H1 (cell line): Measurements from ENCODE around the gene KRT83. TPM values are rescaled to one million over a fixed set of nuclear protein-coding genes. Genes with fewer than 3 reads are reported as not detected.

Experiments
- CTCF ChIA-PET: fragments of 300-600 bp; sonication (Branson Sonifier 250); formaldehyde crosslinking; loops from one replicate; lab custom pipeline; 2021; ENCODE audit not compliant: partially characterized antibody; lab: Charles Lee
- POLR2A ChIA-PET: fragments of 300-600 bp; sonication (Branson Sonifier 250); formaldehyde crosslinking; loops from one replicate; lab custom pipeline; 2021; ENCODE audit warnings: inconsistent platforms; ENCODE audit not compliant: partially characterized antibody; lab: Charles Lee
- DNase-seq, 2 experiments: peaks; one replicate each; pipeline versions ENCODE4 v3.0.0 to v3.0.0-alpha.2; 2010 to 2022; ENCODE audit warnings: low spot score in 2 of 2, low read depth in 1 of 2, mixed read lengths in 1 of 2
- FAIRE-seq: peaks from 2 replicates; lab custom pipeline; 2011; peaks lifted over from hg19 to GRCh38; lab: Jason Lieb, UNC
- H2AFZ ChIP-seq: 2 replicates; pipeline ENCODE4 v1.8.1; 2012; ENCODE audit warnings: low read length, inconsistent platforms
- H2AK5ac ChIP-seq: 2 replicates; pipeline ENCODE4 v1.6.1; 2013; ENCODE audit warnings: low read depth, low read length
- H2BK120ac ChIP-seq: replicated peaks from 2 replicates; pipeline ENCODE3; 2013; ENCODE audit warnings: low read depth, low read length, inconsistent platforms
- H2BK12ac ChIP-seq: 2 replicates; pipeline ENCODE4 v1.6.1; 2013; ENCODE audit warnings: low read depth, low read length
- H2BK15ac ChIP-seq: 2 replicates; pipeline ENCODE4 v1.6.1; 2013; ENCODE audit warnings: low read length
- H2BK20ac ChIP-seq: 2 replicates; pipeline ENCODE4 v1.6.1; 2013; ENCODE audit warnings: low read length
- H2BK5ac ChIP-seq: 2 replicates; pipeline ENCODE4 v1.6.1; 2013; ENCODE audit warnings: low read depth, low read length
- H3K14ac ChIP-seq: 2 replicates; pipeline ENCODE4 v1.6.1; 2013; ENCODE audit warnings: inconsistent platforms; ENCODE audit not compliant: insufficient read length
- H3K18ac ChIP-seq: 2 replicates; pipeline ENCODE4 v1.6.1; 2013; ENCODE audit warnings: low read length; ENCODE audit errors: extremely low read depth
- H3K23ac ChIP-seq: 2 replicates; pipeline ENCODE4 v1.6.1; 2013; ENCODE audit warnings: inconsistent platforms; ENCODE audit not compliant: insufficient read length
- H3K23me2 ChIP-seq: 2 replicates; pipeline ENCODE4 v1.6.1; 2013; ENCODE audit warnings: low read depth, low read length
- H3K27ac ChIP-seq: 2 replicates; pipeline ENCODE4 v1.6.1; 2011; ENCODE audit warnings: low read depth, low read length, inconsistent platforms
- H3K27me3 ChIP-seq, 4 experiments: replicated peaks in 1 of 4; 1 replicate in 1 of 4; 2 replicates in 3 of 4; pipeline versions ENCODE4 v1.6.1 to v1.8.1; 2011 to 2013; ENCODE audit warnings: low read length in 3 of 4, mild to moderate bottlenecking in 3 of 4, inconsistent platforms in 2 of 4, mixed read lengths in 2 of 4, moderate library complexity in 1 of 4; ENCODE audit not compliant: control insufficient read depth in 3 of 4, insufficient read depth in 3 of 4; ENCODE audit errors: extremely low read depth in 1 of 4
- H3K36me3 ChIP-seq, 4 experiments: 2 replicates each; pipeline versions ENCODE4 v1.6.1 to v1.8.1; 2011 to 2013; ENCODE audit warnings: mild to moderate bottlenecking in 4 of 4, low read length in 3 of 4, moderate library complexity in 2 of 4, control low read depth in 1 of 4, inconsistent platforms in 1 of 4; ENCODE audit not compliant: insufficient read depth in 4 of 4, control insufficient read depth in 2 of 4
- H3K4ac ChIP-seq: replicated peaks from 2 replicates; pipeline ENCODE3; 2013; ENCODE audit warnings: low read length, low read depth, mixed read lengths, inconsistent platforms; ENCODE audit not compliant: insufficient read length
- H3K4me1 ChIP-seq, 4 experiments: replicated peaks in 1 of 4; 1 replicate in 1 of 4; 2 replicates in 3 of 4; pipeline versions ENCODE4 v1.6.1 to v1.8.1; 2011 to 2013; ENCODE audit warnings: low read length in 3 of 4, inconsistent platforms in 2 of 4, mixed read lengths in 1 of 4; ENCODE audit not compliant: insufficient read depth in 4 of 4, control insufficient read depth in 3 of 4
- H3K4me2 ChIP-seq, 2 experiments: 2 replicates each; pipeline versions ENCODE4 v1.6.1 to v1.8.1; 2011 to 2013; ENCODE audit warnings: low read depth in 2 of 2, low read length in 2 of 2, control low read depth in 1 of 2, inconsistent platforms in 1 of 2, mild to moderate bottlenecking in 1 of 2; ENCODE audit not compliant: insufficient read depth in 1 of 2
- H3K4me3 ChIP-seq, 4 experiments: fragments of 200-600, 300-600 bp in 1 of 4; sonication (generic), shearing (Covaris generic), sonication (Bioruptor Twin) in 1 of 4; 2 replicates each; pipeline versions ENCODE4 v1.5.1 to v1.8.1; 2011 to 2016; ENCODE audit warnings: low read length in 4 of 4, low read depth in 3 of 4, control low read depth in 2 of 4, inconsistent platforms in 2 of 4, mild to moderate bottlenecking in 2 of 4, mixed read lengths in 1 of 4, moderate library complexity in 1 of 4; ENCODE audit not compliant: insufficient read depth in 2 of 4; ENCODE audit errors: extremely low read depth in 1 of 4
- H3K56ac ChIP-seq: replicated peaks from 2 replicates; pipeline ENCODE3; 2013; ENCODE audit warnings: low read depth, mild to moderate bottlenecking, mixed read lengths, low read length, inconsistent platforms; ENCODE audit not compliant: insufficient read length
- H3K79me1 ChIP-seq: 2 replicates; pipeline ENCODE4 v1.6.1; 2013; ENCODE audit warnings: low read depth, low read length, control low read depth
- H3K79me2 ChIP-seq, 2 experiments: 2 replicates each; pipeline versions ENCODE4 v1.6.1 to v1.8.1; 2012 to 2013; ENCODE audit warnings: low read length in 2 of 2, mild to moderate bottlenecking in 2 of 2, inconsistent platforms in 1 of 2; ENCODE audit not compliant: insufficient read depth in 2 of 2, control insufficient read depth in 1 of 2
- H3K9ac ChIP-seq, 4 experiments: replicated peaks in 1 of 4; 1 replicate in 1 of 4; 2 replicates in 3 of 4; pipeline versions ENCODE4 v1.6.1 to v1.8.1; 2011 to 2013; ENCODE audit warnings: low read depth in 3 of 4, low read length in 3 of 4, control low read depth in 2 of 4, mild to moderate bottlenecking in 2 of 4, moderate library complexity in 2 of 4, inconsistent platforms in 1 of 4; ENCODE audit errors: extremely low read depth in 1 of 4
- H3K9me3 ChIP-seq, 2 experiments: 2 replicates each; pipeline versions ENCODE4 v1.6.1 to v1.8.1; 2012 to 2013; ENCODE audit warnings: mild to moderate bottlenecking in 2 of 2, moderate library complexity in 2 of 2, control low read depth in 1 of 2, inconsistent platforms in 1 of 2, low read depth in 1 of 2, low read length in 1 of 2, mixed read lengths in 1 of 2; ENCODE audit not compliant: insufficient read depth in 2 of 2
- H4K20me1 ChIP-seq, 2 experiments: replicated peaks in 1 of 2; 2 replicates each; pipeline versions ENCODE3 to v1.8.1; 2011 to 2013; ENCODE audit warnings: inconsistent platforms in 2 of 2, low read length in 2 of 2, mild to moderate bottlenecking in 1 of 2; ENCODE audit not compliant: insufficient read depth in 2 of 2, control insufficient read depth in 1 of 2
- H4K5ac ChIP-seq: 2 replicates; pipeline ENCODE4 v1.6.1; 2013; ENCODE audit warnings: low read length, low read depth, mixed read lengths, inconsistent platforms; ENCODE audit not compliant: insufficient read length
- H4K8ac ChIP-seq: 2 replicates; pipeline ENCODE4 v1.8.0; 2013; ENCODE audit warnings: mild to moderate bottlenecking, moderate library complexity, low read length, inconsistent platforms; ENCODE audit not compliant: insufficient read depth; ENCODE audit errors: extremely low read depth
- H4K91ac ChIP-seq: replicated peaks from 2 replicates; pipeline ENCODE3; 2013; ENCODE audit warnings: low read length, mixed read lengths, inconsistent platforms; ENCODE audit not compliant: insufficient read length
- ASH2L ChIP-seq: fragments of 200-600, 300-600 bp; sonication (generic); IDR thresholded peaks from one replicate; pipeline ENCODE4 v1.7.1; 2017; ENCODE audit warnings: low read length
- KDM4A ChIP-seq: IDR thresholded peaks from one replicate; pipeline ENCODE4 v1.7.1; 2012; ENCODE audit warnings: low read depth, mild to moderate bottlenecking, moderate library complexity, low read length, inconsistent platforms; ENCODE audit not compliant: severe bottlenecking
- MAFK ChIP-seq: IDR thresholded peaks from 2 replicates; pipeline ENCODE4 v1.6.1; 2012; ENCODE audit warnings: low read depth, mild to moderate bottlenecking, improper control_type of control experiment, low read length
- POLR2AphosphoS5 ChIP-seq: IDR thresholded peaks from 2 replicates; pipeline ENCODE4 v1.6.1; 2011; ENCODE audit warnings: low read depth, low read length
- RBBP5 ChIP-seq: IDR thresholded peaks from 2 replicates; pipeline ENCODE4 v1.7.1; 2012; ENCODE audit warnings: low read depth, mild to moderate bottlenecking, inconsistent platforms, low read length, moderate library complexity, borderline replicate concordance
- RFX5 ChIP-seq: IDR thresholded peaks from 2 replicates; pipeline ENCODE4 v1.6.1; 2011; ENCODE audit warnings: low read depth, low read length, improper control_type of control experiment, borderline replicate concordance
- SRF ChIP-seq: IDR thresholded peaks from 2 replicates; pipeline ENCODE4 v1.6.1; 2011; ENCODE audit warnings: mild to moderate bottlenecking, low read depth, low read length, moderate library complexity
- WGBS, 2 experiments: shearing (Covaris generic) in 1 of 2; methylation state at CpG; one replicate each; pipeline versions ENCODE4 v1.1.6 to v1.1.7; 2013 to 2015; ENCODE audit warnings: low lambda C conversion rate in 2 of 2, mixed read lengths in 2 of 2, inconsistent platforms in 1 of 2, low coverage in 1 of 2, missing lambda C conversion rate in 1 of 2; ENCODE audit not compliant: insufficient replicate concordance in 2 of 2, insufficient coverage in 1 of 2, insufficient read length in 1 of 2; ENCODE audit errors: extremely low coverage in 1 of 2, missing lambda C conversion rate in 1 of 2; 5-methylcytosine and 5-hydroxymethylcytosine counted together
- polyA plus RNA-seq, 7 experiments: library from polyadenylated mRNA; depleted of rRNA in 3 of 7; stranded (reverse) in 5 of 7; unstranded in 2 of 7; fragments of >200 nt in 5 of 7; fragments of 200-250 nt in 2 of 7; gene quantifications; 1 replicate in 5 of 7; 2 replicates in 1 of 7; 4 replicates in 1 of 7; pipeline versions ENCODE4 v1.2.1 to v1.2.3, GENCODE V29; 2011 to 2013; ENCODE audit warnings: missing spikeins in 2 of 7, mixed read lengths in 2 of 7
- total RNA-seq: library from RNA; stranded (reverse); fragmentation: NEBNext Ultra II Directional; extraction: Animal tissue kit (Norgen Biotek cat#: 25700); gene quantifications from 2 replicates; pipeline ENCODE4 v1.2.1, GENCODE V29; 2021
- TF ChIP-seq, protein P1 (sequence below), 3 experiments: IDR thresholded peaks; 1 replicate in 2 of 3; 2 replicates in 1 of 3; pipeline versions ENCODE4 v1.5.1 to v1.6.1; 2011; ENCODE audit warnings: low read length in 3 of 3, mild to moderate bottlenecking in 3 of 3, inconsistent platforms in 2 of 3, low read depth in 1 of 3, moderate library complexity in 1 of 3; ENCODE audit not compliant: insufficient read depth in 1 of 3; ENCODE audit errors: control extremely low read depth in 1 of 3

Gene KRT83
- total and polyA plus RNA-seq, 2 of the 8 experiments (the other 6 are each of a cell fraction or from before 2014, with no cell fraction given): not detected

DNA sequence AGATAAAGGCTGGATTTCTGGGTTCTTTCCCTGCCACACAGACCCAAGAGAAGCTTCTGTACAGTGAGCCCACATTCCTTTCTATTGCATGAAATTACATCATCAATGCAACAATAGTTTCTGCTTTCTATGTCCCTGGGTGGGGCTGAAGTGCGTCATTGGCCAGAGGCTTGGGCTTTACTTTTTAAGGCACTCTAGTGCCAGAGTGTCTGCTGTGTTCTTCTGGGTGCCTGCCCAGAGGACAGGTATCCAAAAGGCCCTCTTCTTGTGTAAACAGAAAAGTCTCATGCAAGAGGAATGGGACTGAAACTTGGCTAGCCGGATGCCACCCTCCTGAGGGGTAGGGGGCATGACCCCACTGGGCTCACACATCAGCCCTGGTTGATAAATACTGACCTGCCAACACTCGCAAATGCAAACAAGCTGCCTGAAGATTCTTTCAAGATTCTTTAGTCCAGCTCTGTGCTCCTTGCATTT is 40.8 kb downstream of the KRT83 start:
- peaks cover 0 to 4% (median 0%) of the 10 kb centered on the region in 4 experiments; a peak in 1 of 7 replicates for H3K4me1 ChIP-seq
- H3K23me2 ChIP-seq: peaks cover 4% of the 10 kb centered on the region; the same call in 1 of the 2 replicates
- no peak overlapping the region for H3K9ac ChIP-seq
- H3K4me3 ChIP-seq: no peak overlapping the region
- H3K27ac ChIP-seq: no peak overlapping the region
- no peak overlapping the region for H2BK20ac ChIP-seq
- H2BK5ac ChIP-seq: no peak overlapping the region
- no peak overlapping the region for H4K91ac ChIP-seq
- H3K9me3 ChIP-seq: no peaks in the 10 kb centered on the region
- no peak overlapping the region for H2AK5ac ChIP-seq
- no peak overlapping the region for H2BK15ac ChIP-seq
- no peak overlapping the region for H2BK120ac ChIP-seq
- peaks cover 0 to 12% (median 5%) of the 10 kb centered on the region in 4 experiments; a peak in 4 of 7 replicates for H3K27me3 ChIP-seq
- H3K4me2 ChIP-seq: no peak overlapping the region
- TF ChIP-seq RFX5: no peak
- TF ChIP-seq MAFK: no peak
- no peak for TF ChIP-seq KDM4A
- TF ChIP-seq POLR2AphosphoS5: no peak
- no peak for TF ChIP-seq ASH2L
- TF ChIP-seq, protein P1, sequence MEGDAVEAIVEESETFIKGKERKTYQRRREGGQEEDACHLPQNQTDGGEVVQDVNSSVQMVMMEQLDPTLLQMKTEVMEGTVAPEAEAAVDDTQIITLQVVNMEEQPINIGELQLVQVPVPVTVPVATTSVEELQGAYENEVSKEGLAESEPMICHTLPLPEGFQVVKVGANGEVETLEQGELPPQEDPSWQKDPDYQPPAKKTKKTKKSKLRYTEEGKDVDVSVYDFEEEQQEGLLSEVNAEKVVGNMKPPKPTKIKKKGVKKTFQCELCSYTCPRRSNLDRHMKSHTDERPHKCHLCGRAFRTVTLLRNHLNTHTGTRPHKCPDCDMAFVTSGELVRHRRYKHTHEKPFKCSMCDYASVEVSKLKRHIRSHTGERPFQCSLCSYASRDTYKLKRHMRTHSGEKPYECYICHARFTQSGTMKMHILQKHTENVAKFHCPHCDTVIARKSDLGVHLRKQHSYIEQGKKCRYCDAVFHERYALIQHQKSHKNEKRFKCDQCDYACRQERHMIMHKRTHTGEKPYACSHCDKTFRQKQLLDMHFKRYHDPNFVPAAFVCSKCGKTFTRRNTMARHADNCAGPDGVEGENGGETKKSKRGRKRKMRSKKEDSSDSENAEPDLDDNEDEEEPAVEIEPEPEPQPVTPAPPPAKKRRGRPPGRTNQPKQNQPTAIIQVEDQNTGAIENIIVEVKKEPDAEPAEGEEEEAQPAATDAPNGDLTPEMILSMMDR (IDR thresholded peaks at IDR 0.05; ENCODE audit: control extremely low read depth in 1 of 3, insufficient read depth in 1 of 3, low read depth in 1 of 3, low read length in 3 of 3): no peak
- no peak for TF ChIP-seq RBBP5
- no peak for TF ChIP-seq SRF
- no peak overlapping the region for H3K23ac ChIP-seq
- H3K18ac ChIP-seq: no peak overlapping the region
- ChIA-PET CTCF (interaction anchor here (0.9 to 10.7 kb wide), 26 partner anchors 10 to 140 kb away, joined by 3 to 105 read pairs (median 20); partner anchors contain the start of gene KRT80), POLR2A (no interaction called here)
- no peaks in the 10 kb centered on the region for H3K36me3 ChIP-seq
- no peaks in the 10 kb centered on the region for H4K20me1 ChIP-seq
- no peak overlapping the region for H2BK12ac ChIP-seq
- FAIRE-seq (no peak), DNase-seq (no peak)
- no peak overlapping the region for H3K14ac ChIP-seq
- no peaks in the 10 kb centered on the region; the same call in 1 of the 2 replicates for H3K79me1 ChIP-seq
- no peak overlapping the region for H3K56ac ChIP-seq
- 81% methylated on average over 3 of the region's 3 CpGs; no CpG with 5 or more reads in 1 of the 2 experiments for WGBS, 2 experiments
- no peak overlapping the region for H3K4ac ChIP-seq
- no peaks in the 10 kb centered on the region for H3K79me2 ChIP-seq
- H2AFZ ChIP-seq: no peak overlapping the region
- H4K5ac ChIP-seq: no peak overlapping the region
- no peak overlapping the region for H4K8ac ChIP-seq
